Measurements from ENCODE around the gene NRG2. TPM values are rescaled to one million over a fixed set of nuclear protein-coding genes. Genes with fewer than 3 reads are reported as not detected.
A peak's percentile ranks its signal among the peaks of the same experiment; 100 is the strongest.

NRG2 gene
- total RNA-seq, 2 experiments from 2014 or later, result 0.10 to 0.14 TPM

DNA sequence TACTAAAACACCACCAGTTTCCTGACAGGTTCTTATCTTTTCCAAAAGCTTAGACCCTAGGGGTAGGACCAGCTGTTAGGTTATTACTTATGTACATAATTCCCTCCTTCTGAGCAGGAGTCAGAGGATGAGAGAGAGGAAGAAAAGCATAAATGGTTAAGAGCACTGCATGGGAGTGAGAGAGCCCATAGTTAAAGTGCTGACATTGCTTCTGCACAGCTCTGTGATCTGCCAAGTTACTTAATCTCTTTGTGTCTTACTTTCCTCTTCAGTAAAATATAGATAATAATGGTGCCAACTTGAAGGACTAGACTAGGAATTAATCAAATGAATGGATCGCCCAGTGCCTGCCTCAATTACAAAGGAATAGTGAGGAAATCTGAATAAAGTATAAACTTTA, 66.4 kb downstream of the NRG2 start:
- H3K4me3 Mint-ChIP-seq, result no peak overlapping the region
- H3K27ac Mint-ChIP-seq, result no peak overlapping the region
- no peaks in the 10 kb centered on the region for H3K9me3 Mint-ChIP-seq
- H3K4me1 Mint-ChIP-seq, result no peaks in the 10 kb centered on the region
- no peaks in the 10 kb centered on the region for H3K36me3 Mint-ChIP-seq
- no peak for DNase-seq
- peaks cover 26% of the 10 kb centered on the region for H3K27me3 Mint-ChIP-seq

DNA sequence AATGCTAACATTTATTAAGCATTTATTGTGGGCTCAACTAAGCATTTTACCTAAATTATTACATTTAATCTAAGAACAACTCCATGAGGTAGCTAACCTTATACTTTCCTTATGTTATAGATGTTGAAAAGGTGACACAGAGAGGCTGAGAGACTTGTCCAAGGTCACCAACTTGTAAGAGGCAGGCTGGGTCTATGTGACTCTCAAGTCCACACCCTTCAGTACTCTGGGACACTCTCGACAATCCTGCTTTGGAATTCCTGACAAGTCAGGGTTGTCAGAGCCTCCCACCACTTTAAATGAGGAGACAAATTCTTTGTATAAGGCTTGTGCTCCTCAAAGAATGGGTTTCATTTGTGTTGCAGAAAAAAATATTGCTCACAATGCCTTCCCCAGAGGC, 67.2 kb downstream of the NRG2 start:
- DNase-seq, result no peak
- no peak overlapping the region for H3K27ac Mint-ChIP-seq
- no peaks in the 10 kb centered on the region for H3K36me3 Mint-ChIP-seq
- H3K27me3 Mint-ChIP-seq, result peaks cover 26% of the 10 kb centered on the region
- no peak overlapping the region for H3K4me3 Mint-ChIP-seq
- no peaks in the 10 kb centered on the region for H3K9me3 Mint-ChIP-seq
- no peaks in the 10 kb centered on the region for H3K4me1 Mint-ChIP-seq

DNA sequence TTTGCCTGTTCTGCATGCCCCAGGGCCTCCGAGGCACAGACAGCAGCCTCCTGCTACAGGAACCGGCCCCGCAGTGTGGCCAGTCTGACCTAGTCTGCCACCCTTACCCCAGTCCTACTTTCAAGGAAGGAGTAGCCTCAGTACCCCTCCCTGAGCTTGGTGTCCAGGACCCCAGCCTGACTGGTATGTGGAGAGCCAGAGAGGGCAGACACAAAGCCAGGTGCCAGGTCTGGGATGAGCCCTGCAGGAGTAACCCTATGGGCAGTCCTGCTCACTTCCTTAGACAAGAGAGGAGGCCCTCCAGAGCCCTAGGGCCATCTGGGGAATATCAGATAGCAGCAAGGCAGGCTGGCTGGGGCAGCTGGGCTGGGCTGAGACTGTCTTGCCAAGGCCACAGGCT, 67.8 kb downstream of the NRG2 start:
- Mint-ChIP-seq H3K4me3 (no peak overlapping the region), H3K36me3 (no peaks in the 10 kb centered on the region), H3K4me1 (no peaks in the 10 kb centered on the region), H3K27me3 (peaks cover 26% of the 10 kb centered on the region), H3K9me3 (no peaks in the 10 kb centered on the region), H3K27ac (no peak overlapping the region)
- DNase-seq, result no peak

DNA sequence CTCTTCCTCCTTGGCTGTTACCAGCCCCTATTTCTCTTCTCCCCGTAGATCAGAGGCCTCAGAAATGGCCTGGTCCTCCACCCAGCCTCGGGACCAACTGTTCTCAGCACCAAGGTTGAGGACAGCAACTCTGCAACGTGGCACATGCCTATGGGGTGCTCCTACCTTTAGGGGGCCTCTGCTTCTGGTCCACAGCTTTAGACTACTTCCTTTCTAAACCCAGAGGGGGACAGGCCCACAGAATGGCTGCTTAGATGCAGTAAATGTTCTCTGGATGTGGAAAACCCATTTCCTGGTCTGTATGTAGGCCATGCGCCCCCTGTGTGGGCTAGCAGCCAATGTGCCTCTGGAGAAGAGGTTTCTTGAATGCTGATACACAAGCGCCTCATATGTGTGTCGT, 68.4 kb downstream of the NRG2 start:
- Mint-ChIP-seq H3K27me3 (peaks cover 31% of the 10 kb centered on the region), H3K27ac (no peak overlapping the region), H3K4me3 (no peak overlapping the region), H3K9me3 (no peaks in the 10 kb centered on the region), H3K4me1 (no peaks in the 10 kb centered on the region), H3K36me3 (no peaks in the 10 kb centered on the region)
- no peak for DNase-seq

DNA sequence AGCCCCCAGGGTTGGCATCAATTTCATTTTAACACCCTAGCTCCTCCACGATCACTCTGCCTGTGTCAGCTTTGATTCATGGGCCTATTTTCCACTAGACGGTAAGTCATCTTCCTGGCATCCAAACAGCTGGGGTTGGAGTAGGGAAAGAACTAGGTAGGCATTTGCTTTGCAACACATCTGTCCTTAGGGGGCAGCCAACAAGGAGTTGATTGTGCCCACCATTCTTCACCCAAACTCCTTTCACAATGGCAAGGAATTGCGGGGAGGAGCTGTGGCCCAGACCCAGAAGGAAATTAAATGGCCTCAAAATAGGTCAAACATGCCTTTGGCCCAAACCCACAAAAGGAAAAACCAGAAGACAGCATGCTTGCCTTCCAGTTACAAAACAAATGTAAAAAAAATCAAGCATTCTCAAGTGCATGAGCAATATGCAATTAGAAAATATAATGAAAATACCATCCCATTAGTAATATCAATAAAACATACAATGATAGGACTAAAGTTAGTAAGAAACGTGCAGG, 71.8 kb downstream of the NRG2 start:
- Mint-ChIP-seq H3K4me1 (peaks cover 3% of the 10 kb centered on the region), H3K36me3 (no peaks in the 10 kb centered on the region), H3K27me3 (peaks cover 20% of the 10 kb centered on the region), H3K9me3 (no peaks in the 10 kb centered on the region), H3K27ac (no peak overlapping the region), H3K4me3 (no peak overlapping the region)
- no peak for DNase-seq

GRCh38 chr5:139969318-139969717, 73.8 kb downstream of the NRG2 start:
- no peak for DNase-seq
- Mint-ChIP-seq H3K27ac (no peak overlapping the region), H3K36me3 (no peaks in the 10 kb centered on the region), H3K9me3 (no peaks in the 10 kb centered on the region), H3K4me3 (no peak overlapping the region), H3K4me1 (peaks cover 3% of the 10 kb centered on the region), H3K27me3 (peaks cover 14% of the 10 kb centered on the region)

GRCh38 chr5:139968547-139969261, 74.4 kb downstream of the NRG2 start:
- H3K27me3 Mint-ChIP-seq, result peaks cover 14% of the 10 kb centered on the region
- no peaks in the 10 kb centered on the region for H3K36me3 Mint-ChIP-seq
- H3K4me3 Mint-ChIP-seq, result no peak overlapping the region
- no peaks in the 10 kb centered on the region for H3K9me3 Mint-ChIP-seq
- peak; percentile 88 for DNase-seq
- H3K4me1 Mint-ChIP-seq, result peaks cover 3% of the 10 kb centered on the region
- no peak overlapping the region for H3K27ac Mint-ChIP-seq

DNA sequence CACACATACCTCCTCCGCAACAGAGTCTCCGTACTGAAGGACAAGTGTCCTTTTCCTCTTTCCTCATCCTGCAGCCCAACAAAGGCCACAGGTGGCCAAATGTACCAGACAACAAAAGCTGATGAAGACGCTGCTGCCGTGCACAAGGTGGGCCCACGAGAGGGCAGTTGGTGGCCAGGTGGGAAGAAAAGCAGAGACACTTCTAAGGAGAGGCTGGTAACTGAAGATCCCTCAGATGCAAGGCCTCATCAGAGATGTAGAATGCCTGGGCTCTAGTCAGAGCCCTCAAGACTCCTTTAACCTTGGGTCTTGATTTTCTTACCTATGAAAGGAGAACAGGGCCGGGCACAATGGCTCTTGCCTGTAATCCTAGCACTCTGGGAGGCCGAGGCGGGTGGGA, 75.7 kb downstream of the NRG2 start:
- Mint-ChIP-seq H3K27ac (no peak overlapping the region), H3K4me3 (no peak overlapping the region), H3K27me3 (peaks cover 11% of the 10 kb centered on the region), H3K9me3 (no peaks in the 10 kb centered on the region), H3K36me3 (no peaks in the 10 kb centered on the region), H3K4me1 (peaks cover 3% of the 10 kb centered on the region)
- no peak for DNase-seq

DNA sequence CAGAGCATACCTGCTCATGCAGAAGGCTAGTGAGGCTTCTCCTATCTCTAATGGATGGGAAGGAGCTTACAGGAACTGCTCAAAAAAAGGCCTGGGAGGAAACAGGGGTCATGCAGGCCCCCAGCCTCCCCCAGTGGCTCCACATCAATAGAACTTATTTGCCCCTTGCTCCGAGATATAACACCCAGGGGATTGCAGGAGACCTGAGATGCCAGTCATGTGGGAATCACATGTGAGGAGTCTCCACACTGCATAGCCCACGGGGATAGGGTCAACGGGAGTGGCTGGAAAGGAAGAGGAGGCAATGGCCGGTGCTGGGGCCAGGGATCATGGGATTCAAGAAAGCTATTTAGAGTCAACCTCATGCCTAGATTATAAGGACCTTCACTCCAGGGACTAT, 76.2 kb downstream of the NRG2 start:
- Mint-ChIP-seq H3K27me3 (peaks cover 11% of the 10 kb centered on the region), H3K27ac (no peak overlapping the region), H3K9me3 (no peaks in the 10 kb centered on the region), H3K36me3 (no peaks in the 10 kb centered on the region), H3K4me3 (no peak overlapping the region), H3K4me1 (peaks cover 3% of the 10 kb centered on the region)
- DNase-seq, result no peak

DNA sequence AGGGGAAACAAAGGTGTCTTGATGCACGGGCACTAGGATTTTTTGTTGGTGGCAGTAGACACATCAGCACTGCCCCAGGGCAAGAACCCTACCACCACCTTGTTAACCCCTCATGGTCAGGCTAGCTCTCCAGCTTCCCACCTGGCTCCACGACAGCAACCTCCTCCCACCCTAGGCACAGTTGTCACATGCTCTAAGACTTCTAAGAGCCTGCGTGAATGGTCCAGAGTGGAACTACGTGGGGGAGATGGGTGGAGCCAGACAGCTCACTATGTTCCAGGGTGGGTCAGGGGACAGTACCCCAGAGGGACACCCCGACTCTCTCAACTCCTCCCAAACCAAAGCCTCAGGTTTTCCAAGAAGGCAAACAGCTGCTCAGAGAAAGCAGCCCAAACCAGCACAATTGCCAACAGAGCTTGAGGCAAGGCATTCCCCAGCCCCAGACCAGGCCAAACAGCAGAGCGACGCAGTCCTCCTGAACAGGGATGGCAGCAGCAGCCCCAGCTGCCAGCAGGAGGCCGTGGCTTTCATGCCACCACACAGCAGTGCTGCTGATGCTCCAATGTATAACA, 78.0 kb downstream of the NRG2 start:
- Mint-ChIP-seq H3K4me1 (peaks cover 3% of the 10 kb centered on the region), H3K4me3 (no peak overlapping the region), H3K36me3 (no peaks in the 10 kb centered on the region), H3K9me3 (no peaks in the 10 kb centered on the region), H3K27ac (no peak overlapping the region), H3K27me3 (peaks cover 10% of the 10 kb centered on the region)
- no peak for DNase-seq

DNA sequence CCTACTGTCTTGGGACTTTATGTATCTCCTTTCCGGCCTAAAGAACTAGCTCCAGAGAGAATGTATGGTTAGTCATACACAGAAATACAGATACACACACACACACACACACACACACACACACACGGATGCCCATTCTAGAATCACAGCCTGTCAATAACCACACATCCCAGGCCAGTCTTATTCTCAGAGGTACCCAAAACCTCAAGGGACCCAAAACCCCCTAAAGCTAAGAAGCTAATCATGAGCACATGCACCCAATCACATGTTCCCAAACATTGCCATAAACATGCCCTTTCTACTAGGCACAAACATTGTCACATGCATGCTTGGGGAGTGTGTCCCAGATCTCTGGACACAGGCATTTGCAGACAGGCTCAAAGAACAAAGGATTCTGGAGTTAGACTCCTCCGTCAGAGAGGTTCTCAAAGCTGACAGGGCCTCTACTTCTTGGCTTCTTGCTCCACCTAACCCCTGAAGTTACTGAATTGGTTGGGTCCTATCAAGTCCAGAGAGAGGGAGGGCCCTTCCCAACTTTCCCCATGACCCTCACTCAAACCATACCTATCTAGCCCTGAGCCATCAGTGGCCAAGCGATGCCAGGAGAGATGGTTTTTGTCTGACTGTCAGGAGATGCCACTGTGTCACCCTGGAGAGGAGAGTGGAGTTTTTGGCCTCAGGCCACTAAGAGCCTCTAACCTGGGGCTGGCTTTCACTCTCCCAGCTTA, 78.7 kb downstream of the NRG2 start:
- Mint-ChIP-seq H3K27ac (no peak overlapping the region), H3K4me3 (no peak overlapping the region), H3K36me3 (no peaks in the 10 kb centered on the region)

GRCh38 chr5:139962445-139962844, 80.7 kb downstream of the NRG2 start:
- Mint-ChIP-seq H3K27ac (no peak overlapping the region), H3K4me3 (no peak overlapping the region), H3K36me3 (no peaks in the 10 kb centered on the region), H3K27me3 (no peaks in the 10 kb centered on the region), H3K4me1 (no peaks in the 10 kb centered on the region), H3K9me3 (no peaks in the 10 kb centered on the region)
- DNase-seq, result no peak

More for the DNA sequence above, 78.7 kb downstream of the NRG2 start:
- DNase-seq, result no peak
- Mint-ChIP-seq H3K9me3 (no peaks in the 10 kb centered on the region), H3K27me3 (peaks cover 6% of the 10 kb centered on the region), H3K4me1 (peaks cover 3% of the 10 kb centered on the region)

GRCh38 chr5:139961435-139962157, 81.5 kb downstream of the NRG2 start:
- no peaks in the 10 kb centered on the region for H3K9me3 Mint-ChIP-seq
- H3K4me3 Mint-ChIP-seq, result no peak overlapping the region
- no peaks in the 10 kb centered on the region for H3K36me3 Mint-ChIP-seq
- H3K27me3 Mint-ChIP-seq, result no peaks in the 10 kb centered on the region
- H3K27ac Mint-ChIP-seq, result no peak overlapping the region
- no peaks in the 10 kb centered on the region for H3K4me1 Mint-ChIP-seq
- no peak for DNase-seq

GRCh38 chr5:139960723-139961383, 82.2 kb downstream of the NRG2 start:
- no peaks in the 10 kb centered on the region for H3K9me3 Mint-ChIP-seq
- H3K36me3 Mint-ChIP-seq, result no peaks in the 10 kb centered on the region
- H3K4me3 Mint-ChIP-seq, result no peak overlapping the region
- DNase-seq, result peak; percentile 16
- H3K27ac Mint-ChIP-seq, result no peak overlapping the region
- H3K27me3 Mint-ChIP-seq, result no peaks in the 10 kb centered on the region
- no peaks in the 10 kb centered on the region for H3K4me1 Mint-ChIP-seq
